Neural cell (in vitro differentiated cells): ENCODE results near the gene LLGL2.

Source experiments
- CTCF ChIP-seq: fragments of 450-650 bp; IDR thresholded peaks from 2 replicates; pipeline ENCODE4 v1.5.1; 2014; ENCODE audit warnings: antibody characterized with exemption, mild to moderate bottlenecking, moderate library complexity; ENCODE audit not compliant: poor library complexity, severe bottlenecking
- EP300 ChIP-seq: fragments of 450-650 bp; conservative IDR thresholded peaks from 2 replicates; pipeline ENCODE4 v1.6.1; 2014; ENCODE audit warnings: antibody characterized with exemption, mild to moderate bottlenecking, moderate library complexity; ENCODE audit not compliant: poor library complexity, severe bottlenecking
- EZH2 ChIP-seq: fragments of 200-600, 300-800 bp; shearing (Covaris generic), sonication (generic); IDR thresholded peaks from 2 replicates; pipeline ENCODE4 v1.6.1; 2014; ENCODE audit warnings: antibody characterized with exemption, low read length, borderline replicate concordance, mild to moderate bottlenecking; ENCODE audit not compliant: insufficient read depth, poor library complexity, severe bottlenecking
- MXI1 ChIP-seq: fragments of 450-650 bp; conservative IDR thresholded peaks from 2 replicates; pipeline ENCODE4 v1.6.1; 2014; ENCODE audit warnings: antibody characterized with exemption, mild to moderate bottlenecking; ENCODE audit not compliant: poor library complexity, severe bottlenecking
- REST ChIP-seq: IDR thresholded peaks from 2 replicates; pipeline ENCODE4 v1.6.1; 2012; ENCODE audit warnings: borderline replicate concordance
- TAF1 ChIP-seq: IDR thresholded peaks from 2 replicates; pipeline ENCODE4 v1.6.1; 2012; ENCODE audit warnings: low read depth

GRCh38 chr17:75511270-75511609 is 14.3 kb upstream of the LLGL2 start:
- TF ChIP-seq REST (no peak), CTCF (no peak), MXI1 (no peak), TAF1 (no peak), EP300 (no peak), EZH2 (no peak)
